ENCODE results near the gene CPLX1.
A peak's percentile ranks its signal among the peaks of the same experiment; 100 is the strongest.
"Not testable (repeated sequence)": the region's sequence is repeated elsewhere in the genome, so short reads cannot be mapped to it uniquely, and the experiment has no call there.

Gene CPLX1

DNA sequence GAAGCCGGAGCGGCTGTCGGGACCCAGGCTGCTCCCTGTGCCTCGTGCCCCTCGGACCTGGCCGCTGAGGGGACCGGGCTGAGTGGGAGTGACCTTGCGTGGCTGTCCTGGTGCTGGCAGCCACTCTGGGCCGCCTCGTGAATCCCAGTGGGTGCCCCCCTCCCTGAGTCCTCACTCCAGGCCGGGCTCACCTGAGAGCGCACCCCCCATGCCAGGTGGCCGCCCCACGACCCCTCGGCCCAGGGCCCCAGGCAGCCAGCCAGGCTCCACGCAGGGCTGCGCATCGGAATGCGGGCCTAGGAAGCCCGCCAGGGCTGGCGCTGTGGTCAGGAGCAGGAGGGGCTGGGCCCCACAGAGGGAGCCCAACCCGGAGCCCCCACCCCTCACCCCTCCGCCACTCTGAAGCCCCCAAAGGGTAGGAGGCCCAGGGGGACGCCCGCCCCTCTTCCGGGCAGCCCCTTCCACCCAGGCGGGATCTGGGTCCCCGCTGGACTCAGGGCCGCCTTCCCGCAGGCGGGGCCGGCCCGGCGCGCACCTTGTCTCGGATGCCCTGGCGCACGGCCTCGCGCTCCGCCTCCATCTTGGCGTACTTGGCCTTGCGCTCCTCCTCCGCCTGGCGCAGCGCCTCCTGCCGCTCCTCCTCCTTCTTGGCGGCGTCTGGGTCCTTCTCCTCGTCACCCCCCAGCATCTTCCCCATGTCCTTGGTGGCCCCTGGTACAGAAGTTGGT, 33.9 kb downstream of the CPLX1 start:
- DNase-seq (ENCODE audit: low spot score) = no peak

GRCh38 chr4:791252-791897, 34.6 kb downstream of the CPLX1 start:
- no peak for DNase-seq (ENCODE audit: low spot score)

- DNase-seq (ENCODE audit: low spot score) = no peak
Observed at GRCh38 chr4:790466-790820, 35.5 kb downstream of the CPLX1 start.

DNA sequence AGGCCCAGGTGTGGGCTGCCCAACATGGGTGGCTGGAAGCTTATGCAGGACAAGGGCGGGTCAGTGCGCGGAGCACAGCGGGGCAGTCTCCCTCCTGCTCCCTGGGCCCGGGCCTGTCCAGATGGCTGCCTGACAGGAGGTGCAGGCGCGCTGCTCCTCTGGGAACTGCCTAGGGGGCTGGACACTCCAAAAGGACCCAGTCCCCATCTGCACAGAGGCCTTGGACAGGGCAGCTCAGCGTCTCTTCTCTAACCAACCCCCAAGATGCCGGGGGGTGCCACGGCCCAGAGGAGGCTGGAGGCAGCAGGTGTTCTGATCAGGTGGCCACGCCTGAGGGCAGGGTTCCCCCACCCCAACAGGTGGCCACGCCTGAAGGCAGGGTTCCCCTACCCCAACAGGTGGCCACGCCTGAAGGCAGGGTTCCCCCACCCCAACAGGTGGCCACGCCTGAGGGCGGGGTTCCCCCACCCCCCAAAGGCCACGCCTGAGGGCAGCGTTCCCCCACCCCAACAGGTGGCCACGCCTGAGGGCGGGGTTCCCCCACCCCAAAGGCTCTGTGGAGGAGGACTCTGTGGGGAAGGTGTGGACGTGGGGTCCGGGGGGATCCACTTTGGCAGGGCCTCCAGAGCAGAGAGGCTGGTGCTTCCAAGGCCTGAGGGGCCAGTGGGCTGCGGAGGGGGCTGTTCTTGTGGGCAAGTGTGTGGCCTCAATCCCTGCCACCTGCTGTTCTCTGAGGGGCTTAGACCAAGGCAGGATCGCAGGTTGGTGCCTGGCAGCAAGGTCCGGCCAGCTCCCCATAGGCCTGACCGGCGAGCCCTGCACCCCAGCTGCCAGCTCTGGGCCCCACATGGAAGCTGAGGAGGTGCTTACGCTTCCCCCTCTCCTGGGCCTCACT, 36.1 kb downstream of the CPLX1 start:
- DNase-seq (ENCODE audit: low spot score) = no peak

DNA sequence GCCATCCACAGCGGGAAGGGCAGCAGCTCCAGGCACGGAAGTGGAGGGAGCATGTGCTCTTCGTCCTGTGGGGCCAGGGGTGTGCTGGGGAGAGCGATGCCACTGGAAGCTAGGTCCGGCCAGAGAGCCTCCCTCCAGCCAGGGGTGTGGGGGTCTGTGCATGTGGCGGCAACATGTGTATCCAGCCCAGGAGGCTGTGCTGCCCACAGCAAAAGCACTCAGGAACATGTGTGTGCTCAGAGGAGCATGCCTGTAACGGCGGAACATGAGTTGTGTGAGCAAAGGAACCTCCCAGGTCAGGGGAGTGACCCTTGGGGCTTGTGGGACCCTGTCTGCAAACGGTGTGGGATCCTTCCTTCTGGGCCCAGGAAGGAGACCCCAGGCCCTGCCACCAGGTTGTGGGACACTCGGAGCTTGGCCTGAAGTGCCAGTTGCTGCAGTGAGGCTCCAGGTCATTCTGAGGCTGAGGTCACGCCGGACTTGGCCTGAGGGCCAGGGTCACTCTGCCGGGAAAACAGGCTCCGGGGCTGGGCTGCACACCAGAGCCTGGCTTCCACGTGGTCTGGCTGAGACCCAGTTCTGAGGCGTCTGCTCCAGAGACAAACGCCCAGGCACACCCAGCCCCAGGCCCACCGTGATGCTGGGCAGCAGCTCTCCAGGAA, 37.2 kb downstream of the CPLX1 start:
- no peak for DNase-seq (ENCODE audit: low spot score)

GRCh38 chr4:788006-788635, 37.8 kb downstream of the CPLX1 start:
- no peak for DNase-seq (ENCODE audit: low spot score)

DNA sequence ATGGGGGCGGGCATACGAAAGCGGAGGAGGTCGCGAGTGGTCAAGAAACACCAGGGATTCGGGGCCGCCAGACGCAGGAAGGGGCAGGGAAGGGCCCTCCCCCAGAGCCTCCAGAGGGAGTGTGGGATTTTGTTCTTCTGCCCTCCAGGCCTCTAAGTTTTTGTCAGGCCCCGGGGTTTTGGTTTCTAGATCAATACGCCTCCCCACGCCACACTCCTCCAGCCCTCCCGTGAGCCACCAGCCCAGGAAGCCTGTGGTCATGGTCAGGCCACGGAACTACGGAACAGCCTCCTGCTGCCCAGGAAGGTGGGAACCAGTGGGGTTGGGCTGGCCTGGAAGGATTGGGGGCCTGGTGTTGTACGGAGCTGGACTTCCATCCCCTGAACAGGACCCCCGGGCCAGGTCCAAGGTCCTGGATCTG, 38.4 kb downstream of the CPLX1 start:
- no peak for DNase-seq (ENCODE audit: low spot score)

- DNase-seq (ENCODE audit: low spot score) = no peak
Observed at GRCh38 chr4:786861-787300, 39.0 kb downstream of the CPLX1 start.

DNA sequence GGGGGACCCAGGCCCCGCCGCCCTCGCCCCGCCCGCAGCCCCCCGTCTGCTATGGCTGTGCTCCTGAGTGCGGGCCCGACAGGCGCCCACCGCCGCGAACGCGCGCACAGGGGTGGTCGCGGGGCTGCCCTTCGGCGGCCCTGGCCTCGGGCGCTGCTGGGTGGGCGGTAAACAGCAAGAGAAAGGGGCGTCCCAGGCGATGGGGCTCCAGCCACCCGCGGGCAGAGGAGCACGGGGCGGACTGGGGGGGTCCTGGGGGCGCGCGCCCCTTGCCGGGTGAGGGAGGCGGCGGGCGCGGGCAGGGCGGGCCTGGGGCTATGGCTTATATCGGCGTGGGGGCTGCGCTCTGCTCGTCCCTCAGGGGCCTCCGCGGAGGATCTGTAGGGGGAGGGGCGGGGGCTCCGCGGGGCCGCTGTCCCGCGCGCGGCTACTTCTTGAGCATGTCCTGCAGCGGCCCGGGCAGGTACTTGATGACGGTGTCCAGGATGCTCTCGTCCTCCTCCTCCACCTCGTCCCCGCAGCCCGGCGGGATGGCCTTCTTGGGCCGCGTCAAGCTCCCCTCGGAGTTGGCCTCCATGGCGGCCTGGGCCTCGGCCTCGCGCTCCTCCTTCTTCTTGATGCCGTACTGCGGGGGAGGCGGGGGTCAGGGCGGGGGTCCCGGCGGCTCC, 39.7 kb downstream of the CPLX1 start:
- DNase-seq (ENCODE audit: low spot score) = no peak

GRCh38 chr4:785332-786073, 40.4 kb downstream of the CPLX1 start:
- DNase-seq (ENCODE audit: low spot score) = no peak

DNA sequence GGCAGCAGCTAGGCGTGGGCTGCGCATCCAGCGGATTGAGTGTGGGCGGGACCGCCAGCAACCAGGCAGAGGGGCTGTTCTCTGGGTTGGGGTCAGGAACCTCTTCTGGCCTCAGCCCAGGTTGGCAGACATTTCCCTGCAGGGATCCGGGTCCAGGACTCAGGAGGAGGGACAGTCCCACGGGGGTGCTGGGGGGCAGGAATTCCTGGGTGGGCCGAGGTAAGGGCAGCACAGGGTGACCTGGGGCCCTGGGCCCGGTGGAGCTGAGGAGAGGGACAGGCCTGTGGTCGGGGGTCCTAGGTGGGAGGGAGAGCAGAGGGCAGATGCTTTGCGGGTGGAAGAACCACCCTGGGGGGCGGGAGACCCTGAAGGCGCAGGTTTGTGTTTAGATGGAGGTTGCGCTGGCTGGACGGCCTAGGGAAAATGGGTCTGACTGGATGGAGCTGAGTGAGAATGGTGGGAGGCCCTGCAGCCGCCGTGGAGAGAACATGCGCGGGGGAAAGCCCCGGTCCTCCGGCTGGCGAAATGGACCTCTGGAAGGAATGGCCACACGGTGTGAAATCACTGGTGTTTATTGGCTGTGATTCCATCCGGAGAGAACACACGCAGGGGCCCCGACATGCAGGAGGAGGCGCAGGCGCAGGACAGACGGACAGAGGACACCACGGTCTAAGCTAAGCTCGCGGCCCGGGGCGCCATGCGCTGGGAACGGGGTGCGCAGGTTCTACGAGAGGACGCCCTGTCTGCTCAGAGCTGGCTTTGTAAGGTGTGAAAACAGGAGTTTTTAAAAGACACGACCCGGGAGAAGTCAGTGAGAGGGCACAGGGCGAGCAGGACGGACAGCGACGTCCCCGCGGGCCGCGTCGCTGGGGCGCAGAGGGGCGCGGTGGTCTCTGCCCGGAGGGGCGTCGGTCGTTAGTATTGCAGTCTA, 41.3 kb downstream of the CPLX1 start:
- DNase-seq (ENCODE audit: low spot score) = no peak

DNA sequence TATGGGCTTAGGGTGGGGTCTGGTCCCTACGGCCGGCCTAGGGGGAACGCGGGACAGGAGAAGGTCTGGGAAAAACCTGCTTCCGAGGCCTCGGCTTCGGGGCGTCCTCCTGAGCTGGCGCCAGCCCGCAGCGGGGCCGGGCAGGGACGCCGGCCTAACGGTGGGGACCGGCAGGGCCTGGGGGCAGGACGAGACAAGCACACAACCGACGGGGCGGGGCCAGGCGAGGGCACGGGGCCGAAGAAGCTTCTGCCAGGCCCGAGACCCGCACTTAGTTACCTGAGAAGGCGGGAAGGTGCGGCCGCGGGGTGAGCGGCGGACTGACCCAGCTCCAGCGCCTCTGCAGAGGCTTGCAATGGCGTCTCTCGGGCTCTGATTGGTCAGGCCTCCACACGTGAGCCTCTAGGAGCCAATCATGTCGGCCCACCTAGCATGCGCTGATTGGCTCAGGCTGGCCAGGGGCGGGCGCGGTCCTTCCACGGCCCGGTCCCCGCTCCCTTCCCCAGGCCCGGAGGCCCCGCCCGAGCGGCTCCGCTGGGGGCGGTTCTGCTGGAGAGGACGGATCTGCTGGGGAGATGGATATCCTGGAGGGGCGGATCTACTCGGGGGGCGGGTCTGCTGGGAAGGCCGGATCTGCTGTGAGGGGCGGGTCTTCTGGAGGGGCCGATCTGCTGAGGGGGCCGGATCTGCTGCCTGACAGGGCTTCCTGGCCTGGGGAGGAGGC, 44.3 kb downstream of the CPLX1 start:
- DNase-seq (ENCODE audit: low spot score) = peak; percentile 100

- no peak for DNase-seq (ENCODE audit: low spot score)
Observed at GRCh38 chr4:780716-781492, 45.0 kb downstream of the CPLX1 start.

- not testable (repeated sequence) for DNase-seq (ENCODE audit: low spot score)
Observed at GRCh38 chr4:780255-780654, 45.7 kb downstream of the CPLX1 start.

DNA sequence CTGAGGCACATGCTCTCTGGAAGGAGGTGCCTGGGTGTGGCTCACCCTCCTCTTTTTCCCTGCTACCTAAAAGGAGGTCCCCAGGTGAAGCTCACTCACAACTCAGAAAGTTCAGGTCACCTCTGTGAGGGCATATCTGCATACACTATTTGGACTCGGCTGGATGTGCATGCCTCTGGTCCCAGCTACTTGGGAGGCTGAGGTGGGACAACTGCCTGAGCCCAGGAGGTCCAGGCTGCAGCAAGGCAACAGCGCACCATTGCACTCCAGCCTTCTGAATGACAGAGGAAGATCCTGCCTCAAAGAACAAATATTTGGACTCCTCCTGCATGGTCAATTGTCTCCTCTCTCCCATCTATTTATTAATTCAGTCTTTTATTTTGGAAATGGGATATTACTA, 46.4 kb downstream of the CPLX1 start:
- no peak for DNase-seq (ENCODE audit: low spot score)

GRCh38 chr4:777520-778262, 48.2 kb downstream of the CPLX1 start:
- no peak for DNase-seq (ENCODE audit: low spot score)

- no peak for DNase-seq (ENCODE audit: low spot score)
Observed at GRCh38 chr4:776743-777441, 49.0 kb downstream of the CPLX1 start.
